CD1c-positive myeloid dendritic cell (primary cell): Measurements from ENCODE around the gene CNFN.

Experiments used
- DNase-seq: peaks from one replicate; pipeline ENCODE4 v3.0.0-alpha.2; 2016; ENCODE audit errors: extremely low spot score

CNFN gene

GRCh38 chr19:42375415-42376176 lies 14.5 kb downstream of the CNFN start:
- no peak for DNase-seq

GRCh38 chr19:42374826-42375376 lies 15.2 kb downstream of the CNFN start:
- DNase-seq: no peak

- peak; percentile 17 for DNase-seq
Measured at GRCh38 chr19:42370626-42371175, 19.4 kb downstream of the CNFN start.

DNA sequence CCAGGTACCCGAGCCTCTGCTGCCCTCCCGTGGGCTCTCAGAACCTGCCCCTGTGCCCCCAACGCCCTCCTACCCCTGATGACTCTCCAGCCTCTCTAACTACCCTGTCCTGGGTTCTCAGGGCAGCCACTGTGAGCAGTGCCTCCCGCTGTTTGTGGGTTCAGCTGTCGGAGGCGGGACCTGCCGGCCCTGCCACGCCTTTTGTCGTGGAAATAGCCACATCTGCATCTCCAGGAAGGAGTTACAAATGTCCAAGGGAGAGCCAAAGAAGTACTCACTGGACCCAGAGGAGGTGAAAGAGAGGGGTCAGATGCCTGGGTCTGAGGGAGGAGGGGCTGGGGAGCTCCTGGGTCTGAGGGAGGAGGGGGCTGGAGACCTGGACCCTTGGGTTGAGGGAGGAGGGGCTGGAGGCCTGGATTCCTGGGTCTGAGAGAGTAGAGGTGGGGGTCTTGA lies 20.0 kb downstream of the CNFN start:
- no peak for DNase-seq

DNA sequence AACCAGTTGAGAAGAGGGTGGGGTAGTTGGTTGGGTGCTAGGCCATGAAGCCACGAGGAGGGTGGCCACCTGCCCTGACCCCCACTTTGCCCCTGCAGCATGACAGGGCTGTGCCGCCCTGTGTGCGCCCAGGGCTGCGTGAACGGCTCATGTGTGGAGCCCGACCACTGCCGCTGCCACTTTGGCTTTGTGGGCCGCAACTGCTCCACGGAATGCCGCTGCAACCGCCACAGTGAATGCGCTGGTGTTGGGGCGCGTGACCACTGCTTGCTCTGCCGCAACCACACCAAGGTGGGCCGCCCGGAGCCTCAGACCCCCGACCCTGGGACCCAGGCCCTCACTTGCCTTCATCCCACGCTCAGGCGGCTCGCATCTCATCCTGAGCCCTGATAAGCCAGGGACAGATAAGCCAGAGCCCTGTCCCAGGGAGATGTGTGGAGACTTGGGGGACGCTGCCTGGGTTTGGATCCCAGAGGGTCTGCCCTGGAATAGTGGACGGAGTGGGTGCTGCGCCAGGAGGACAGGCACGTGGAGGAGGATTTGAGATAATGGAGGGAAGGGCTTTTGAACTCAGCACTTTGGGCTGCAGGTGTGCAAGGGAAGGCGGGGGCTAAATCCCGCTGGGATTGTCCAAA lies 20.5 kb downstream of the CNFN start:
- no peak for DNase-seq

- no peak for DNase-seq
Measured at GRCh38 chr19:42368765-42369164, 21.3 kb downstream of the CNFN start.

DNA sequence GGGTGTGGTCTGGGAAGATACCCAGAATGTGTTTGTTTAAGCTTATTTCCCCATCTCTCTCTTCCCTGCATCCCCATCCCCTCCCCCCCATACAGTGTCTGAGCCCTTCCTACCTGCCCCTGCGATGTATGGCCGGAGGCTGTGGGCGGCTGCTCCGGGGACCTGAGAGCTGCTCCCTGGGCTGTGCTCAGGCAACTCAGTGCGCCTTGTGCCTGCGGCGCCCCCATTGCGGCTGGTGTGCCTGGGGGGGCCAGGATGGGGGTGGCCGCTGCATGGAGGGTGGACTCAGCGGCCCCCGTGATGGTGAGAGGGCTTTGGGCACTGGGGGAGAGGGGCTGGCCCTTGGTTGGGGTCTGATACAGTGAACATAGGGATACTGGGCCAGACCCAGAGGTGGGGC lies 21.7 kb downstream of the CNFN start:
- DNase-seq: no peak

- no peak for DNase-seq
Measured at GRCh38 chr19:42367929-42368328, 22.2 kb downstream of the CNFN start.

- no peak for DNase-seq
Measured at GRCh38 chr19:42366673-42367072, 23.4 kb downstream of the CNFN start.

DNA sequence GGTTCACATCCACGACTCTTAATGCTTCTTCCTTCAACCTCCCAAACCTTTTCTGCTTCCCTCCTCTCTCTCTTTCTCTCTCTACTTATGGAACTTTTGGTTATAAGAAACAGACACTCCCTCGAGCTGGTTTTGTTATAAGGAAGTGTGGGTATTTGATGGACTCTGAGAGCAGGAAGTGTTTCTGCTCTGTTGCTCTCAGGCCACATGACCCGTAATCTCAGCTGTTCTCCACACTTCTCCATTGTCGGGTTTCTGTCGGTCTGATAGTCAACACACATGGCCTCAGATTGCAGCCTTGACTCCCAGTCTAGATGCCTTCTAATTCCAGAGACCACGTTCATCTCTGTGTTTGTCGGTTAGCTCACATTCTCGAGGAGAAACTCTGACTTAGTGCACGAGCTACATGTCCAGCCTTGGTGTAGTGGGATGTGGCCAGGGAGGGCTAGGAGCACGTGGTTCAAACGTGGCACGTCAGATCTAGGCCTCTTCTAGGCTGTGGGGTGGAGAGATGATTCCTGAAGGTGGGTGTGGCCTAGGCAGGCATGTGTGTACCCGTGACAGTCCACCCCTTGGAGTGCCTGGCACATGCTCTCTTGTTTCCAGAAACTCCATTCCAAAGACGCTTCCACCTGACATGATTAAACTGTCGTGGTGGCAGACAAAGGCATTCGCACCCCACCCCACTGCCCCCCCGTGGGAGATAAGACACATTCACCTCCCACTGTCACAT lies 26.3 kb downstream of the CNFN start:
- DNase-seq: peak; percentile 48

- DNase-seq: no peak
Measured at GRCh38 chr19:42362891-42363440, 27.1 kb downstream of the CNFN start.

DNA sequence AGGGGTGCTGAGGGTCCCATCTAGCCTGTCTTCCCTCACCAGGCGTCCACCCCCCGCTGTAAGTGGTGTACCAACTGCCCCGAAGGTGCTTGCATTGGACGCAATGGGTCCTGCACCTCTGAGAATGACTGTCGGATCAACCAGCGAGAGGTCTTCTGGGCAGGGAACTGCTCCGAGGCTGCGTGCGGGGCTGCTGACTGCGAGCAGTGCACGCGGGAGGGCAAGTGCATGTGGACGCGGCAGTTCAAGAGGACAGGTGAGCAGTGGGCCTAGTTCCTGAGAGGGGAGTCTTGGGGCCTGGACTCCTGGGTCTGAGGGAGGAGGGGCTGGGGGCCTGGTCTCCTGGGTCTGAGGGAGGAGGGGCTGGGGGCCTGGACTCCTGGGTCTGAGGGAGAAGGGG lies 27.8 kb downstream of the CNFN start:
- DNase-seq: no peak

GRCh38 chr19:42361545-42361910 lies 28.6 kb downstream of the CNFN start:
- no peak for DNase-seq

DNA sequence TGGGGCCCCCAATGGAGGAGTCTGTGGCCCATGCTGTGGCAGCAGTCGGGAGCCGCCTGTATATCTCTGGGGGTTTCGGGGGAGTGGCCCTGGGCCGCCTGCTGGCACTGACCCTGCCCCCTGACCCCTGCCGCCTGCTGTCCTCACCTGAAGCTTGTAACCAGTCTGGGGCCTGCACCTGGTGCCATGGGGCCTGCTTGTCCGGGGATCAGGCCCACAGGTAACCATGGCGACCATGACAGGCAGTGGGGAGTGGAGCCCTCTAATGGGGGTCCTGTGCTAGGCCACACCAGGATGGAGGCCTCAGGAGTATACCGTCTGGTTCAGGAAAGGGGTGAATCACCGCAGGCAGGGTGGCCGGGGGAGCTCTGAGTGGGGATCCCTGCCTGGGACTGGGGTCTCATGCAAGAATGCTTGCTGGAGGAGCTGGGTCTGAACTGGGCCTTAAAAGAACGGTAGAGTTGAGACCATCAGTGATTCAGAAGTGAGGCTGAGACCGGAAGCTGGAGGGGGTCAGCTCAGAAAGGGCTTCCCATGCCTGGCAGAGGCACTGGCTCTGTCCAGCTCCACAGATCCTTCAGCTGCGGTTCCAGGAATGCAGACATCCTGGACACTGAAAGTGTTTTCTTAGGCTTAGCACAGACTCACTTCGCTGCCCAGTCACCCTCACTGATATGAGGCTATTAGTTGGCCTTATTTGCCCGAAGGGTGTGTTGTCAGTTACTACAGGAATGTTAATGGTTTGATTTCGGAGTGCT lies 29.1 kb downstream of the CNFN start:
- no peak for DNase-seq

GRCh38 chr19:42357290-42357689 lies 32.8 kb downstream of the CNFN start:
- DNase-seq: no peak

DNA sequence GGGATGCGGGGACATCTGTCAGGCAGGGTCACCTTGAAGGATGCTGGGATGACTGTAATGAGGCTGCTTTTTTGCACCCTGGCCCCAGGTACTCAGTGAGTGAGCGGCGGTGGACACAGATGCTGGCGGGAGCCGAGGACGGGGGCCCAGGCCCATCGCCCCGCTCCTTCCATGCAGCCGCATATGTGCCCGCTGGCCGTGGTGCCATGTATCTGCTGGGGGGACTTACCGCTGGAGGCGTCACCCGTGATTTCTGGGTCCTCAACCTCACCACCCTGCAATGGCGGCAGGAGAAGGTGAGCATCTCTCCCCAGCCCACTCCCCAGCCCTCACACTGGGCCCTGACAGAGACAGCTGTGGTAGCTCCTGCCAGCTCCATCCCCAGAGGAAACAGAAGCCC lies 33.4 kb downstream of the CNFN start:
- no peak for DNase-seq

DNA sequence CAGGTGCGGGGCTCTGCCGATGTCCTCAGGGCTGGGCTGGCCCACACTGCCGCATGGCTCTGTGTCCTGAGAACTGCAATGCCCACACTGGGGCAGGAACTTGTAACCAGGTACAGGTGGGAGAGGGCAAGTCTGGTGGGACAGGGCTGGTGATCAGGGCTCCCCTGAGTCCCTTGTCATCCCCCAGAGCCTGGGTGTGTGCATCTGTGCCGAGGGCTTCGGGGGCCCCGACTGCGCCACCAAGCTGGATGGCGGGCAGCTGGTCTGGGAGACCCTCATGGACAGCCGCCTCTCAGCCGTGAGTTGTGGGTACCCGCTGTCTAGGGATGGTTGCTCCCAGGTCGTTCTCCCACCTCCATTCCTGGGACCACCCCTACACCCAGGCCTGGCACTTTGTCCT lies 34.2 kb downstream of the CNFN start:
- no peak for DNase-seq

DNA sequence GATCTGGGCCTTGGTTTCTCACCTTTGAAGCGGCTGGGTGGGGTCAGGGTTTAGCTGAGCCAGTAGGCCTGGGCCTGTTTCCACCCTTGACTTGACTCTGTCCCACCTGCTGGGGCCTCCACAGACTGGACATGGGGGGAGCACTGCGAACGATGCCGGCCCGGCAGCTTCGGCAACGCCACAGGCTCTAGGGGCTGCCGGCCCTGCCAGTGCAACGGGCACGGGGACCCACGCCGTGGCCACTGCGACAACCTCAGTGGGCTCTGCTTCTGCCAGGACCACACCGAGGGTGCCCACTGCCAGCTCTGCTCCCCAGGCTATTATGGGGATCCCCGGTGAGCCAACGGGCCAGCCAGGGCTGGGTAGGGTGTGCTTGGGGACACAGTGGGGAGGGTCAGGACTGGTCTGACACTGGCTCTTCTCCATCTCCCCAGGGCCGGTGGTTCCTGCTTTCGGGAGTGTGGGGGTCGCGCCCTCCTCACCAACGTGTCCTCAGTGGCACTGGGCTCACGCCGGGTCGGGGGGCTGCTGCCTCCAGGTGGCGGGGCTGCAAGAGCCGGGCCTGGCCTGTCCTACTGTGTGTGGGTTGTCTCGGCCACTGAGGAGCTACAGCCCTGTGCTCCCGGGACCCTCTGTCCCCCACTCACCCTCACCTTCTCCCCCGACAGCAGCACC lies 36.6 kb downstream of the CNFN start:
- no peak for DNase-seq

- peak; percentile 15 for DNase-seq
Measured at GRCh38 chr19:42352301-42353259, 37.5 kb downstream of the CNFN start.
